Caki2 (cell line): ENCODE data around the gene FCRLB. TPM values are rescaled to one million over a fixed set of nuclear protein-coding genes. Genes with fewer than 3 reads are reported as not detected.
"Not testable (repeated sequence)": the region's sequence is repeated elsewhere in the genome, so short reads cannot be mapped to it uniquely, and the experiment has no call there.

Experiments used
- DNase-seq: peaks from one replicate; pipeline ENCODE4 v3.0.0-alpha.2; 2015; ENCODE audit warnings: low read depth
- in situ Hi-C: cut with HindIII; loops from 2 replicates; pipeline ENCODE4 v1.10.0; 2016; ENCODE audit warnings: low sequenced_read_pairs, low pct_unique_long_range_greater_than_20kb, mixed read lengths
- total RNA-seq: library from RNA; depleted of rRNA; stranded (reverse); fragments of >200 nt; shearing (Covaris generic); gene quantifications from 2 replicates; pipeline ENCODE4 v1.2.3, GENCODE V29; 2014; ENCODE audit warnings: low replicate concordance; rRNA removed

FCRLB gene
- 3.2 and 5.3 TPM in 2 replicates for total RNA-seq

GRCh38 chr1:161720956-161721737 lies at the start of gene FCRLB:
Gene FCRLB (plus strand): TSS chr1:161721544. CDS start chr1:161722673, 1,129 bp downstream.
- DNase-seq, result no peak
- in situ Hi-C loops, result no loop called here

GRCh38 chr1:161673437-161673836 lies 47.9 kb upstream of the FCRLB start:
- DNase-seq, in situ Hi-C loops: not testable (repeated sequence)

GRCh38 chr1:161674447-161674846 lies 46.9 kb upstream of the FCRLB start:
- DNase-seq, in situ Hi-C loops: not testable (repeated sequence)

- in situ Hi-C loops, DNase-seq: not testable (repeated sequence)
Observed at GRCh38 chr1:161674908-161675307, 46.4 kb upstream of the FCRLB start.

- DNase-seq, result no peak
- in situ Hi-C loops, result no loop called here
Observed at GRCh38 chr1:161676441-161676840, 44.9 kb upstream of the FCRLB start.

GRCh38 chr1:161676958-161677689 lies 44.2 kb upstream of the FCRLB start:
- in situ Hi-C loops, result no loop called here
- no peak for DNase-seq

GRCh38 chr1:161678500-161678899 lies 42.8 kb upstream of the FCRLB start:
- in situ Hi-C loops, result no loop called here
- no peak for DNase-seq

- DNase-seq, result no peak
Observed at GRCh38 chr1:161681879-161682278, 39.5 kb upstream of the FCRLB start.

GRCh38 chr1:161688946-161689345 lies 32.4 kb upstream of the FCRLB start:
- in situ Hi-C loops, result no loop called here
- DNase-seq, result no peak

More at GRCh38 chr1:161681879-161682278, 39.5 kb upstream of the FCRLB start:
- in situ Hi-C loops, result no loop called here

- in situ Hi-C loops, result no loop called here
Observed at GRCh38 chr1:161691846-161692245, 29.5 kb upstream of the FCRLB start.

GRCh38 chr1:161693020-161693712 lies 28.2 kb upstream of the FCRLB start:
- DNase-seq, in situ Hi-C loops: not testable (repeated sequence)

More at GRCh38 chr1:161691846-161692245, 29.5 kb upstream of the FCRLB start:
- no peak for DNase-seq

GRCh38 chr1:161698302-161698701 lies 23.0 kb upstream of the FCRLB start:
- in situ Hi-C loops, DNase-seq: not testable (repeated sequence)

GRCh38 chr1:161702250-161702649 lies 19.1 kb upstream of the FCRLB start:
- DNase-seq, result peak; percentile 60
- in situ Hi-C loops, result no loop called here

- in situ Hi-C loops, result no loop called here
- no peak for DNase-seq
Observed at GRCh38 chr1:161705537-161705936, 15.8 kb upstream of the FCRLB start.

- no peak for DNase-seq
- in situ Hi-C loops, result no loop called here
Observed at GRCh38 chr1:161706113-161706481, 15.2 kb upstream of the FCRLB start.

- in situ Hi-C loops, result no loop called here
Observed at GRCh38 chr1:161706482-161707347, 14.6 kb upstream of the FCRLB start, which contains the start of gene FCRLA. Gene FCRLA (plus strand): TSS chr1:161707229. CDS start chr1:161707265, 36 bp downstream.

GRCh38 chr1:161707503-161707902 lies 13.8 kb upstream of the FCRLB start:
- no peak for DNase-seq
- in situ Hi-C loops, result no loop called here

More at GRCh38 chr1:161706482-161707347, 14.6 kb upstream of the FCRLB start, which contains the start of gene FCRLA:
- DNase-seq, result peak; percentile 27

GRCh38 chr1:161709373-161709772 lies 12.0 kb upstream of the FCRLB start:
- DNase-seq, result no peak
- in situ Hi-C loops, result no loop called here
